Progenitor cell of endocrine pancreas (in vitro differentiated cells): Measurements from ENCODE around the gene SPAG17. TPM values are rescaled to one million over a fixed set of nuclear protein-coding genes. Genes with fewer than 3 reads are reported as not detected.

Source experiments
- DNase-seq: peaks from one replicate; pipeline ENCODE4 v3.0.0; 2021; ENCODE audit warnings: low spot score; ENCODE audit not compliant: unreplicated experiment
- H3K27ac Mint-ChIP-seq: 2 replicates; pipeline ENCODE4 v1.8.0; 2021; ENCODE audit warnings: mild to moderate bottlenecking, moderate library complexity, mixed read lengths
- H3K27me3 Mint-ChIP-seq: 2 replicates; pipeline ENCODE4 v1.8.0; 2021; ENCODE audit warnings: mixed read lengths
- H3K36me3 Mint-ChIP-seq: 2 replicates; pipeline ENCODE4 v1.8.0; 2022; ENCODE audit warnings: mixed read lengths; ENCODE audit not compliant: insufficient read depth
- H3K4me1 Mint-ChIP-seq: 2 replicates; pipeline ENCODE4 v1.8.0; 2021; ENCODE audit warnings: low read depth, mixed read lengths
- H3K4me3 Mint-ChIP-seq: 2 replicates; pipeline ENCODE4 v1.8.0; 2021; ENCODE audit warnings: low read depth, mild to moderate bottlenecking, moderate library complexity, mixed read lengths
- H3K9me3 Mint-ChIP-seq: 2 replicates; pipeline ENCODE4 v1.8.0; 2021; ENCODE audit warnings: low read depth, mixed read lengths
- CTCF ChIP-seq: fragments of 200-600 bp; sonication (generic); IDR thresholded peaks from one replicate; pipeline ENCODE4 v1.5.0; 2021; ENCODE audit warnings: antibody characterized with exemption, mild to moderate bottlenecking; ENCODE audit not compliant: unreplicated experiment
- total RNA-seq: library from RNA; stranded (reverse); gene quantifications from 2 replicates; pipeline ENCODE4 v1.2.1, GENCODE V29; 2021

Gene SPAG17
- total RNA-seq, 1 donor from 2014 or later = 14.9 TPM

GRCh38 chr1:118047650-118048224, 137.3 kb downstream of the SPAG17 start:
- H3K27ac Mint-ChIP-seq = no peak overlapping the region
- no peaks in the 10 kb centered on the region for H3K4me1 Mint-ChIP-seq
- TF ChIP-seq CTCF = no peak
- H3K9me3 Mint-ChIP-seq = no peaks in the 10 kb centered on the region
- DNase-seq = no peak
- H3K36me3 Mint-ChIP-seq = no peaks in the 10 kb centered on the region
- no peak overlapping the region for H3K4me3 Mint-ChIP-seq
- H3K27me3 Mint-ChIP-seq = no peaks in the 10 kb centered on the region

- Mint-ChIP-seq H3K27me3 (no peaks in the 10 kb centered on the region), H3K4me3 (no peak overlapping the region), H3K36me3 (no peaks in the 10 kb centered on the region), H3K4me1 (no peaks in the 10 kb centered on the region), H3K27ac (no peak overlapping the region), H3K9me3 (no peaks in the 10 kb centered on the region)
- no peak for TF ChIP-seq CTCF
- DNase-seq = no peak
These were observed 137.9 kb downstream of the SPAG17 start for GRCh38 chr1:118047006-118047649.

GRCh38 chr1:118043624-118044023, 141.4 kb downstream of the SPAG17 start:
- no peak for DNase-seq
- Mint-ChIP-seq H3K4me1 (peaks cover 8% of the 10 kb centered on the region), H3K27me3 (no peaks in the 10 kb centered on the region), H3K27ac (no peak overlapping the region), H3K9me3 (no peaks in the 10 kb centered on the region), H3K36me3 (no peaks in the 10 kb centered on the region), H3K4me3 (no peak overlapping the region)
- TF ChIP-seq CTCF = no peak

DNA sequence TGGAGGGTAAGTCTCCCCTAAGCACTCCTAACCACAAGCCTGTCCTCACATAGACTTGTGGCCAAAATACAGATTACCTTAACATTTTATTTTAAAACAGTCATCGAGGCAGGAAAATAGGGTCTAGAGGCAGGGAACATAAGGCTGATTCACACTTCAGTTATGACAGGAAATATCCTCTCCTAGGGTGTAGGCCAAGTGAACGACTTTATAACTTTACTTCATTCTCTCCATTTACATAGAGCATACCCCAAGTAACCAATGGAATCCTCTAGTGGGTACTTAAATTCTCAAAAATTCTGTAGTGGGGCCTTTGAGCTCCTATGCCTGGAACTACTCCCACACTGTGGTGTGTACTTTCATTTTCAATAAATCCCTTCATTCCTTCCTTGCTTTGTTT, 142.5 kb downstream of the SPAG17 start:
- H3K36me3 Mint-ChIP-seq = no peaks in the 10 kb centered on the region
- H3K9me3 Mint-ChIP-seq = no peaks in the 10 kb centered on the region
- H3K4me3 Mint-ChIP-seq = no peak overlapping the region
- H3K27me3 Mint-ChIP-seq = no peaks in the 10 kb centered on the region
- peaks cover 8% of the 10 kb centered on the region for H3K4me1 Mint-ChIP-seq
- no peak overlapping the region for H3K27ac Mint-ChIP-seq
- no peak for TF ChIP-seq CTCF
- no peak for DNase-seq

DNA sequence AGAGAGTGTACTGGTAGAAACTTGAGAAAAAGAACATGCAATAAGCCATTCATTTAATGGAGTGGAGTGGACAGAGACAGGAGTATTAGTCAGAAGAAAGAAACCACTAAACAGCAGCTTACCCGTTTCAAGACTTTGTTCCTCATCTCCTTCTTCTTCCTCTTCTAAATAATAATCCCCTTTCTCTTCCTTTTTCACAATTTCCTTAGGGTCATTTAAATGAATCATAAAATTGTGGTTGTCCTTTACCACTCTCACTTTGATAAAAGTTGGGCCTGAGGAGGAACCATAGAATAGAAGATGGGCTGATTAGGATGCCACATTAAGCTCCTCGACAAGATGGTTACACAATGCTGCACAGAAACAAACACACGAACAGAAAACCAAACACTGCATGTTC, 145.9 kb downstream of the SPAG17 start:
- no peak overlapping the region for H3K27ac Mint-ChIP-seq
- peaks cover 8% of the 10 kb centered on the region for H3K4me1 Mint-ChIP-seq
- H3K4me3 Mint-ChIP-seq = no peak overlapping the region
- no peaks in the 10 kb centered on the region for H3K27me3 Mint-ChIP-seq
- no peak for DNase-seq
- no peaks in the 10 kb centered on the region for H3K9me3 Mint-ChIP-seq
- H3K36me3 Mint-ChIP-seq = peaks cover 1% of the 10 kb centered on the region
- no peak for TF ChIP-seq CTCF
